ENCODE data around the gene CNTN2. TPM values are rescaled to one million over a fixed set of nuclear protein-coding genes. Genes with fewer than 3 reads are reported as not detected.

The CNTN2 gene
- total and polyA plus RNA-seq, 2 of the 4 experiments (the other 2 are of a cell fraction), result not detected

DNA sequence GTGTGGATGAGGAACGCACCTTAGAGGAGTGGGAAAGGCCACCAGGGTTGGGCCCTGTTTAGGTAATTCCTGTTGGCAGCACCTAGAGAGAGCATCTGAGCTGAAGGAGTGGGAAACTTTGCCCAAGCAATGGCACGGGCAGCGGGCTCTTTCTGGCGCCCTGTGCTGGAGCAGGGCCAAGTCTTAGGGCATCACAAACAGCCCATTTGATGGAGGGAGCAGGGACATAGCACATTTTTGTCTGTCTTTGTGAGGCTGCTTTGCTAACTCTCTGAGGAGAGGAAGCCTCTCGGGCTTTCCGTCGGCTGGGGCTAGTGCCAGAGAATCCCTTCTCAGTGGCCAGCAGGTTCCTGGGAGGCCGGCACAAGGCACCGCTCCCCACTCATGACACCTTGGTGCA, 22.5 kb upstream of the CNTN2 start:
- Histone ChIP-seq H2BK15ac (ENCODE audit: low read depth, low read length) (no peak overlapping the region), H3K36me3 (ENCODE audit: control insufficient read depth, insufficient read depth, low read length) (no peaks in the 10 kb centered on the region), H2BK20ac (ENCODE audit: low read depth, low read length) (no peak overlapping the region), H3K23ac (ENCODE audit: low read depth, low read length) (no peak overlapping the region), H4K91ac (ENCODE audit: insufficient read depth, low read depth, low read length) (no peak overlapping the region), H3K4ac (ENCODE audit: low read depth, low read length) (no peak overlapping the region), H3K4me3 (ENCODE audit: insufficient read depth, low read depth, low read length) (no peak overlapping the region), H3K18ac (ENCODE audit: low read depth, low read length) (no peak overlapping the region), H3K9me3 (ENCODE audit: control insufficient read depth, insufficient read depth, low read length) (no peaks in the 10 kb centered on the region), H3K4me2 (ENCODE audit: low read depth, low read length) (no peak overlapping the region), H4K5ac (ENCODE audit: low read depth, low read length) (no peak overlapping the region), H2BK120ac (ENCODE audit: low read depth, low read length) (no peak overlapping the region), H3K27me3 (ENCODE audit: control insufficient read depth, insufficient read depth, low read length) (peaks cover 40% of the 10 kb centered on the region), H4K20me1 (ENCODE audit: insufficient read depth, low read length) (no peaks in the 10 kb centered on the region), H2AK9ac (replicated peaks; ENCODE audit: low read depth, low read length, poor library complexity) (no peak overlapping the region), H2BK5ac (ENCODE audit: low read depth, low read length, poor library complexity, severe bottlenecking) (no peak overlapping the region), H3K4me1 (ENCODE audit: control insufficient read depth, insufficient read depth, low read length) (no peaks in the 10 kb centered on the region), H3K14ac (replicated peaks; ENCODE audit: low read depth, low read length) (no peak overlapping the region), H3K9ac (ENCODE audit: low read depth, low read length) (no peak overlapping the region), H3K56ac (ENCODE audit: extremely low read depth, insufficient read depth, low read length) (no peak overlapping the region), H4K8ac (ENCODE audit: low read depth in 2 of 2, low read length in 2 of 2) (no peak overlapping the region), H3K27ac (ENCODE audit: insufficient read depth, low read length) (no peak overlapping the region), H2AK5ac (ENCODE audit: low read depth, low read length) (no peak overlapping the region), H2AFZ (replicated peaks; ENCODE audit: low read length, poor library complexity) (no peak overlapping the region), H3K9me1 (ENCODE audit: insufficient read depth, low read length) (no peaks in the 10 kb centered on the region), H3K79me1 (ENCODE audit: low read depth in 1 of 2, low read length in 2 of 2) (no peaks in the 10 kb centered on the region)
- WGBS, 2 experiments (ENCODE audit: extremely low coverage in 2 of 2, insufficient read length in 1 of 2), result 67% methylated on average over 4 of the region's 9 CpGs; no CpG with 5 or more reads in 1 of the 2 experiments
- ATAC-seq (ENCODE audit: low read depth) (no peak), DNase-seq (no peak)
- TF ChIP-seq MAFK (IDR thresholded peaks at IDR 0.05; ENCODE audit: low read depth, low read length) (no peak), FOS (IDR thresholded peaks at IDR 0.05; ENCODE audit: low read depth, low read length) (no peak), SMC3 (IDR thresholded peaks at IDR 0.05; ENCODE audit: low read depth, low read length) (no peak), MXI1 (IDR thresholded peaks at IDR 0.05; ENCODE audit: borderline replicate concordance, low read depth, low read length) (no peak), ELK1 (IDR thresholded peaks at IDR 0.05; ENCODE audit: borderline replicate concordance, low read depth, low read length) (no peak), POLR2A (IDR thresholded peaks at IDR 0.05; ENCODE audit: low read depth, low read length) (no peak), BHLHE40 (IDR thresholded peaks at IDR 0.05; ENCODE audit: low read depth, low read length) (no peak), MAZ (IDR thresholded peaks at IDR 0.05; ENCODE audit: borderline replicate concordance, low read depth, low read length) (no peak), RAD21 (IDR thresholded peaks at IDR 0.05; ENCODE audit: low read length) (no peak)
- TF ChIP-seq, protein P1, sequence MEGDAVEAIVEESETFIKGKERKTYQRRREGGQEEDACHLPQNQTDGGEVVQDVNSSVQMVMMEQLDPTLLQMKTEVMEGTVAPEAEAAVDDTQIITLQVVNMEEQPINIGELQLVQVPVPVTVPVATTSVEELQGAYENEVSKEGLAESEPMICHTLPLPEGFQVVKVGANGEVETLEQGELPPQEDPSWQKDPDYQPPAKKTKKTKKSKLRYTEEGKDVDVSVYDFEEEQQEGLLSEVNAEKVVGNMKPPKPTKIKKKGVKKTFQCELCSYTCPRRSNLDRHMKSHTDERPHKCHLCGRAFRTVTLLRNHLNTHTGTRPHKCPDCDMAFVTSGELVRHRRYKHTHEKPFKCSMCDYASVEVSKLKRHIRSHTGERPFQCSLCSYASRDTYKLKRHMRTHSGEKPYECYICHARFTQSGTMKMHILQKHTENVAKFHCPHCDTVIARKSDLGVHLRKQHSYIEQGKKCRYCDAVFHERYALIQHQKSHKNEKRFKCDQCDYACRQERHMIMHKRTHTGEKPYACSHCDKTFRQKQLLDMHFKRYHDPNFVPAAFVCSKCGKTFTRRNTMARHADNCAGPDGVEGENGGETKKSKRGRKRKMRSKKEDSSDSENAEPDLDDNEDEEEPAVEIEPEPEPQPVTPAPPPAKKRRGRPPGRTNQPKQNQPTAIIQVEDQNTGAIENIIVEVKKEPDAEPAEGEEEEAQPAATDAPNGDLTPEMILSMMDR (conservative IDR thresholded peaks at IDR 0.05; ENCODE audit: low read depth, low read length), result no peak
- TF ChIP-seq, protein P2, sequence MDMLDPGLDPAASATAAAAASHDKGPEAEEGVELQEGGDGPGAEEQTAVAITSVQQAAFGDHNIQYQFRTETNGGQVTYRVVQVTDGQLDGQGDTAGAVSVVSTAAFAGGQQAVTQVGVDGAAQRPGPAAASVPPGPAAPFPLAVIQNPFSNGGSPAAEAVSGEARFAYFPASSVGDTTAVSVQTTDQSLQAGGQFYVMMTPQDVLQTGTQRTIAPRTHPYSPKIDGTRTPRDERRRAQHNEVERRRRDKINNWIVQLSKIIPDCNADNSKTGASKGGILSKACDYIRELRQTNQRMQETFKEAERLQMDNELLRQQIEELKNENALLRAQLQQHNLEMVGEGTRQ (IDR thresholded peaks at IDR 0.05; ENCODE audit: low read depth, low read length), result no peak
- BruUV-seq (replicated peaks), result no TSS peak
- dilution Hi-C loops (cut with HindIII; ENCODE audit: low sequenced_read_pairs, unreplicated experiment) (no loop called here), intact Hi-C loops (cut with micrococcal nuclease) (no loop called here), in situ Hi-C loops (cut with MboI; ENCODE audit: low sequenced_read_pairs) (no loop called here)
- ChIA-PET CTCF (no interaction called here), POLR2A (ENCODE audit: unreplicated experiment) (no interaction called here)
